AG04449 (cell line): ENCODE measurements around the gene MLYCD.
A peak's percentile ranks its signal among the peaks of the same experiment; 100 is the strongest.
"Not testable (repeated sequence)": the region's sequence is repeated elsewhere in the genome, so short reads cannot be mapped to it uniquely, and the experiment has no call there.

ENCODE experiments used
- CTCF ChIA-PET: fragments of 350-600 bp; formaldehyde crosslinking; extraction: SDS; loops from one replicate; lab custom pipeline; 2021; ENCODE audit warnings: antibody characterized with exemption; lab: Yijun Ruan, JAX
- POLR2A ChIA-PET: fragments of 400-600, 350-600 bp; formaldehyde crosslinking; extraction: SDS; loops from one replicate; lab custom pipeline; 2020; ENCODE audit warnings: antibody characterized with exemption, inconsistent platforms; lab: Yijun Ruan, JAX
- DNase-seq: peaks from one replicate; pipeline ENCODE4 v3.0.0-alpha.2; 2010; ENCODE audit warnings: low read depth, low spot score
- H3K4me3 ChIP-seq: 2 replicates; pipeline ENCODE4 v1.5.1; 2011; ENCODE audit warnings: low read depth, mild to moderate bottlenecking, control low read depth, low read length
- CTCF ChIP-seq: IDR thresholded peaks from one replicate; pipeline ENCODE4 v1.5.1; 2011; ENCODE audit warnings: mild to moderate bottlenecking, moderate library complexity, low read length, control low read depth, inconsistent platforms; ENCODE audit not compliant: insufficient read depth; ENCODE audit errors: missing control alignments

MLYCD gene

GRCh38 chr16:83948914-83949723 is 50.2 kb downstream of the MLYCD start:
- ChIA-PET POLR2A (no interaction called here), CTCF (interaction anchor here (0.8 to 1.5 kb wide), 3 partner anchors 22 to 117 kb away, joined by 3 to 5 read pairs (median 4); no protein-coding TSS in a partner anchor)
- no peak overlapping the region for H3K4me3 ChIP-seq
- DNase-seq: no peak
- no peak for TF ChIP-seq CTCF

DNA sequence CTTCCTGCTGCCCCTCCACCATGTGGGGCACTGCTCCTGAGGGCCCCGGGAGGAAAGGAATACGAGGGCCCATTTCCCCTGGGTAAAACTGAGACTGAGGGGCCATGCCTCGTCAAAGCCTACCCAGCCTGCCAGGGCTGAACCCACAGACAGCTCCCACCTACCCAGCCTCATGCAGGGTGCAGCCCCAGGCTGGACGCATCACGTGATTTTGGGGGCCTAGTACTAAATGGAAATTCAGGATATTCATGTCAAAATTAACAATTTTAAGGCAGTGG is 50.7 kb downstream of the MLYCD start:
- no peak overlapping the region for H3K4me3 ChIP-seq
- ChIA-PET POLR2A (no interaction called here), CTCF (interaction anchor here (0.8 kb wide), 1 partner anchor 116 kb away, joined by 4 read pairs; no protein-coding TSS in a partner anchor)
- no peak for TF ChIP-seq CTCF
- DNase-seq: no peak

- CTCF ChIA-PET, DNase-seq, H3K4me3 ChIP-seq, POLR2A ChIA-PET: not testable (repeated sequence)
Observed at GRCh38 chr16:83950862-83951399, 52.0 kb downstream of the MLYCD start.

DNA sequence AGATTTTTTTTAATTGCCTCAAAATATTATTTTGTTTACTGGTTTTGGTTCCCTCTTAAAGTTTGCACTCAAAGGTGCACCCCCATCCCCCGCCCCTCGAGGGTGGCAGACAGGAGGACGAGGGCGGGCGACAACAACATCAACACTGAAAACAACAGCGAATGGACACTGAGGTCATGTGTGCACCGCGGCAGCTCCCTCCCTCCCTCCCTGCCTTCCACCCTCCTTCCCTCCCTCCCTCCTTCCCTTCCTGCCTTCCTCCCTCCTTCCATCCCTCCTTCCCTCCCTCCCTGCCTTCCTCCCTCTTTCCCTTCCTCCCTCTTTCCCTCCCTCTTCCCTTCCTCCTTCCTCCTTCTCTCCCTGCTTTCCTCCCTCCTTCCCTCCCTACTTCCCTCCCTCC is 52.6 kb downstream of the MLYCD start:
- no peak for TF ChIP-seq CTCF
- CTCF ChIA-PET: interaction anchor here (6.8 to 16.0 kb wide), 2 partner anchors 23 to 111 kb away, joined by 56 to 662 read pairs; no protein-coding TSS in a partner anchor
- H3K4me3 ChIP-seq: no peak overlapping the region
- POLR2A ChIA-PET: no interaction called here
- no peak for DNase-seq

GRCh38 chr16:83952587-83952939 is 53.6 kb downstream of the MLYCD start:
- H3K4me3 ChIP-seq: peak overlapping the region; percentile 69
- no peak for DNase-seq
- CTCF ChIA-PET: interaction anchor here (1.2 to 16.0 kb wide), 6 partner anchors 8 to 110 kb away, joined by 4 to 662 read pairs (median 8); no protein-coding TSS in a partner anchor
- TF ChIP-seq CTCF: no peak
- POLR2A ChIA-PET: no interaction called here

GRCh38 chr16:83952940-83953795 is 54.3 kb downstream of the MLYCD start, which contains the start of gene OSGIN1:
Gene OSGIN1 (plus strand): TSS chr16:83953240. CDS start chr16:83957672, 4,432 bp downstream.
- peak within 1 kb of the TSS; percentile 69 for H3K4me3 ChIP-seq
- TF ChIP-seq CTCF: no peak
- POLR2A ChIA-PET: interaction anchor here (0.7 kb wide), 1 partner anchor 27 kb away, joined by 4 read pairs; no protein-coding TSS in a partner anchor
- CTCF ChIA-PET: interaction anchor here (0.9 to 16.0 kb wide), 16 partner anchors 8 to 355 kb away, joined by 3 to 662 read pairs (median 4); no protein-coding TSS in a partner anchor
- peak; percentile 34 for DNase-seq
